CD4-positive, alpha-beta T cell treated with Interleukin-4 for 1 hour (primary cell): ENCODE results near the gene SKI.
"Not testable (repeated sequence)": the region's sequence is repeated elsewhere in the genome, so short reads cannot be mapped to it uniquely, and the experiment has no call there.

Experiments used
- DNase-seq, 2 donors: peaks; one replicate each; pipeline ENCODE4 v3.0.0-alpha.2; 2020 to 2022

Gene SKI

GRCh38 chr1:2312515-2313301 is 84.6 kb downstream of the SKI start:
- DNase-seq = no peak

- DNase-seq = no peak
Measured at GRCh38 chr1:2313651-2314261, 85.6 kb downstream of the SKI start.

- peak in 1 of 2 donors; percentile 34 for DNase-seq
Measured at GRCh38 chr1:2314273-2314802, 86.2 kb downstream of the SKI start.

- peak; percentile 73 to 75 for DNase-seq
Measured at GRCh38 chr1:2314803-2315673, 86.9 kb downstream of the SKI start.

- no peak for DNase-seq
Measured at GRCh38 chr1:2315674-2316450, 87.7 kb downstream of the SKI start.

- no peak for DNase-seq
Measured at GRCh38 chr1:2316451-2316961, 88.4 kb downstream of the SKI start.

- DNase-seq = no peak
Measured at GRCh38 chr1:2317230-2318065, 89.3 kb downstream of the SKI start.

GRCh38 chr1:2318314-2319278 is 90.5 kb downstream of the SKI start:
- DNase-seq = no peak

- DNase-seq = no peak
Measured at GRCh38 chr1:2319291-2319690, 91.2 kb downstream of the SKI start.

GRCh38 chr1:2320006-2320405 is 91.9 kb downstream of the SKI start:
- DNase-seq = no peak

- DNase-seq = no peak
Measured at GRCh38 chr1:2320760-2321667, 92.9 kb downstream of the SKI start.

GRCh38 chr1:2322065-2322571 is 94.0 kb downstream of the SKI start:
- no peak for DNase-seq

GRCh38 chr1:2322581-2323211 is 94.6 kb downstream of the SKI start:
- DNase-seq = no peak

- DNase-seq = no peak
Measured at GRCh38 chr1:2323451-2323974, 95.4 kb downstream of the SKI start.

GRCh38 chr1:2324553-2325366 is 96.6 kb downstream of the SKI start:
- no peak for DNase-seq

GRCh38 chr1:2326524-2326923 is 98.4 kb downstream of the SKI start:
- no peak for DNase-seq

- DNase-seq = not testable (repeated sequence)
Measured at GRCh38 chr1:2327162-2327561, 99.0 kb downstream of the SKI start.
